T-helper 17 cell (primary cell): Measurements from ENCODE around the gene SYT7. TPM values are rescaled to one million over a fixed set of nuclear protein-coding genes. Genes with fewer than 3 reads are reported as not detected.
"Not testable (repeated sequence)": the region's sequence is repeated elsewhere in the genome, so short reads cannot be mapped to it uniquely, and the experiment has no call there.

Experiments used
- ATAC-seq: fragments of 150-1000 bp; cut with Tn5 transposase; 2 replicates; pipeline ENCODE4 v1.10.0; 2021; ENCODE audit warnings: mild to moderate bottlenecking, moderate library complexity
- DNase-seq, 3 donors: peaks; one replicate each; pipeline versions ENCODE4 v3.0.0 to v3.0.0-alpha.2; 2020 to 2021
- H3K9me3 ChIP-seq: one replicate; pipeline ENCODE4 v1.7.0; 2013; ENCODE audit warnings: low read length, mild to moderate bottlenecking; ENCODE audit not compliant: control insufficient read depth, poor library complexity, severe bottlenecking
- H3K27ac Mint-ChIP-seq: one replicate; pipeline ENCODE4 v1.8.0; 2022; ENCODE audit warnings: mild to moderate bottlenecking, moderate library complexity, mixed read lengths
- H3K27me3 Mint-ChIP-seq: one replicate; pipeline ENCODE4 v1.8.0; 2022; ENCODE audit warnings: mixed read lengths
- H3K36me3 Mint-ChIP-seq: one replicate; pipeline ENCODE4 v1.8.0; 2022; ENCODE audit warnings: low read depth, mixed read lengths
- H3K4me1 Mint-ChIP-seq: one replicate; pipeline ENCODE4 v1.8.0; 2022; ENCODE audit warnings: mild to moderate bottlenecking, mixed read lengths
- H3K4me3 Mint-ChIP-seq: one replicate; pipeline ENCODE4 v1.8.0; 2022; ENCODE audit warnings: mild to moderate bottlenecking, moderate library complexity, mixed read lengths
- total RNA-seq, 4 donors: library from RNA in 2 of 4; stranded (reverse) in 2 of 4; gene quantifications; one replicate each; pipeline ENCODE4 v1.2.3 and lab custom pipeline; 2022 to 2026

SYT7 gene
- total RNA-seq, 2 donors from 2014 or later: not detected

DNA sequence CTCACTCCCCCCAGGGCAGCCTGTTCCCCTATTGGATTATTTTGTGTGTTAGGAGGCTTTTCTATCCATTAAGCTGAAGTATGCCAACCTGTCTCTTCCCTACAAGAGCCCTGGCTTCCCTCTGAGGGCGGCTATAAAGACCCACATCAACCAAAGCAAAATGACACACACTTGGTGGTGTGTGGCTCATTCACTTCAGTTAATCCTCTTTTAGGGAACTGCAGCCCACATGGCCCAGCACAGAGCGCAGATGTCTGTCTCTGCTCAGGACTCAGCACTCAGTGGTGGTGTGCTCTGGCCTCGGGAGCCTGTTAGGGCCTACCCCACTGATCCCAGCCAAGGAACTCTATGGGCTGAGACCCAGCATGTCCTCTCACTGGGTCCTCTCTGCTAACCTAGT is 104.5 kb downstream of the SYT7 start:
- Mint-ChIP-seq H3K36me3 (peaks cover 2% of the 10 kb centered on the region), H3K27me3 (peaks cover 18% of the 10 kb centered on the region), H3K27ac (no peak overlapping the region), H3K4me3 (no peak overlapping the region), H3K4me1 (peaks cover 8% of the 10 kb centered on the region)
- H3K9me3 ChIP-seq: no peaks in the 10 kb centered on the region
- DNase-seq: no peak
- no peak for ATAC-seq

DNA sequence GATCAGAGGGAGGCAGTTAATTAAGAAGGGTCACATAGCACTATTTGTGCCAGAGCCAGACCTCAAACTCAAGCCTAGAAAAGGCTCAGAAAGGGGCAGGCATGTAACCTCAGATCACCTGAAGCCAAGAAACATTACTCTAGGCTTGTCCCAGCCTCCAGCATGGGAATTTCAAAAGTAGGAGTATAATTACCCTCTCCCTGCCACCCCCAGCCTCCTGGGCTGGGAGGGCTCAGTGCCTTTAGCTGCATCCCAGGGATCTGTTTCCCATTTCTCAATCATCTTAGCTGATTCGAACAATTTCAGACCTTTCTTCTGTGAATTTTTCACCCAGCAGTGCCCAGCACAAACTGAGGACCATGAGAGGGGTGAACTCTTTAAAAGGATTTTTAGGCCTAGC is 105.4 kb downstream of the SYT7 start:
- Mint-ChIP-seq H3K4me1 (peaks cover 7% of the 10 kb centered on the region), H3K4me3 (no peak overlapping the region), H3K27me3 (peaks cover 8% of the 10 kb centered on the region), H3K36me3 (peaks cover 2% of the 10 kb centered on the region), H3K27ac (no peak overlapping the region)
- ATAC-seq: no peak
- DNase-seq: no peak
- H3K9me3 ChIP-seq: no peaks in the 10 kb centered on the region

- no peak for ATAC-seq
- Mint-ChIP-seq H3K4me1 (peaks cover 7% of the 10 kb centered on the region), H3K27ac (no peak overlapping the region), H3K27me3 (no peaks in the 10 kb centered on the region), H3K36me3 (peaks cover 2% of the 10 kb centered on the region), H3K4me3 (no peak overlapping the region)
- no peak for DNase-seq
- no peaks in the 10 kb centered on the region for H3K9me3 ChIP-seq
These were observed 106.7 kb downstream of the SYT7 start for GRCh38 chr11:61474013-61474643.

DNA sequence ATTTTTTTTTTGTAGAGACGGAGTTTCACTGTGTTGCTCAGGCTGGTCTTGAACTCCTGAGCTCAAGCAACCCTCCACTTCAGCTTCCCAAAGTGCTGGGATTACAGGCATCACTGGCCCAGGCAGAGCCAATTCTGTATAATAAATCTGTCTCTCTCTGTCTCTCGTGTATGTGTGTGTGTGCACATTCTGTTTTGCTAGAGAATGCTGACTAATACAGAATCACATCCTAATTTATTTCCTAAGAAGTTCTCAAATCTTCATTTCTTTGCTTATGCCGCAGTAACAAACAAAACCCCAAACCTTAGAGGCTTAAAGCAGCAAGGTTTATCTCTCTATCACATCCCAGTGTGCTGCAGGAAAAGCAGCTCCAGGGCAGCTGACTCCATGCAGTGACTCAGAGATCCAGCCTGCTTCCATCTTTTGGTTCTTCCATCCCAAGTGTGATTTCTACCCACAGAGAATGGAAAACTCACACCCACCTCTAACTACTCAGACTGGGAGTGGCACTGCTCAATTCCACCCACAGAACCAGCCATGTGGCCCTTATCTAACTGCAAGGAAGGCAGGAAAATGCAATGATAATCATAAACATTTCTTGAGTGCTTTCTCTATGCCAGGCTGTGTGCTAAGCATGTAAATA is 107.4 kb downstream of the SYT7 start:
- Mint-ChIP-seq H3K4me1 (peaks cover 7% of the 10 kb centered on the region), H3K36me3 (peaks cover 2% of the 10 kb centered on the region), H3K27ac (no peak overlapping the region), H3K4me3 (no peak overlapping the region), H3K27me3 (no peaks in the 10 kb centered on the region)
- no peaks in the 10 kb centered on the region for H3K9me3 ChIP-seq
- no peak for DNase-seq
- no peak for ATAC-seq

DNA sequence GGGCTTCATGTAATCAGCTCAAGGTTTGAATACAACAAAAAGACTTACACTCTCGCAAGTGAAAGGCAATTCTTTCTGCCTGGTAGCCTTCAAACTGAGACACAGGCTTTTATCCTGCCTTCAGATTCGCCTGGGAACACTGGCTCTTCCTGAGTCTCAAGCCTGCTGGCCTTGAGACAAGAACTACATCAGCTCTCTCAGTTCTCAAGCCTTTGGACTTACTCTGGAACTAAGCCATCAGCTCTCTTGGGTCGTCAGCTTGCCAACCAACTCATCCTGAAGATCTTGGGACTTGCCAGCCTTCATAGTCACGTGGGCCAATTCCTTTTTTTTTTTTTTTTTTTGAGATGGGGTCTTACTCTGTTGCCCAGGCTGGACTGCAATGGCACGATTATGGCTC is 108.0 kb downstream of the SYT7 start:
- H3K27ac Mint-ChIP-seq: no peak overlapping the region
- H3K4me3 Mint-ChIP-seq: no peak overlapping the region
- DNase-seq (no peak), ATAC-seq (no peak)
- H3K27me3 Mint-ChIP-seq: no peaks in the 10 kb centered on the region
- H3K9me3 ChIP-seq: no peaks in the 10 kb centered on the region
- H3K36me3 Mint-ChIP-seq: peaks cover 2% of the 10 kb centered on the region
- H3K4me1 Mint-ChIP-seq: peaks cover 4% of the 10 kb centered on the region

DNA sequence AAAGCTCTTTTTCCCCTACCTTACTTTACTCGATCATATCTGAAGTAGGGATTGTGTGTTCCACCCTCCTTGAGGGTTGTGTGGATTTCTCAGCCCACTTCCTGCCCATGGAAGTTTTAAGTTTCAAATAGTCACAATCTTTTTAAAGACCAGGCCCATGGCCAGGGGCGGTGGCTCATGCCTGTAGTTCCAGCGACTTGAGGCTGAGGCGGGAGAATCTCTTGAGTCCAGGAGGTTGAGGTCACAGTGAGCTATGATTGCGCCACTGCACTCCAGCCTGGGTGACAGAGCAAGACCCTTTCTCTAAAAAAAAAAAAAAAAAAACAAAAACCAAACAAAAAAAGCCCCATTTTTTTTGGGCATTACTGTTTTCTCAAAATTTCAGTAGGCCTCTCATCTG is 108.6 kb downstream of the SYT7 start:
- ATAC-seq: no peak
- no peak overlapping the region for H3K4me3 Mint-ChIP-seq

GRCh38 chr11:61468002-61468401 is 112.9 kb downstream of the SYT7 start:
- no peak for ATAC-seq
- DNase-seq: no peak
- H3K9me3 ChIP-seq: no peaks in the 10 kb centered on the region
- no peak overlapping the region for H3K4me3 Mint-ChIP-seq
- H3K4me1 Mint-ChIP-seq: peaks cover 2% of the 10 kb centered on the region
- no peaks in the 10 kb centered on the region for H3K36me3 Mint-ChIP-seq
- H3K27me3 Mint-ChIP-seq: no peaks in the 10 kb centered on the region
- H3K27ac Mint-ChIP-seq: no peak overlapping the region

More for the DNA sequence above, 108.6 kb downstream of the SYT7 start:
- H3K36me3 Mint-ChIP-seq: peaks cover 2% of the 10 kb centered on the region
- peaks cover 6% of the 10 kb centered on the region for H3K4me1 Mint-ChIP-seq
- H3K27ac Mint-ChIP-seq: no peak overlapping the region
- no peaks in the 10 kb centered on the region for H3K9me3 ChIP-seq
- DNase-seq: no peak
- H3K27me3 Mint-ChIP-seq: no peaks in the 10 kb centered on the region

GRCh38 chr11:61467602-61468001 is 113.3 kb downstream of the SYT7 start:
- ATAC-seq, H3K4me1 Mint-ChIP-seq, H3K9me3 ChIP-seq, H3K4me3 Mint-ChIP-seq, H3K36me3 Mint-ChIP-seq, H3K27me3 Mint-ChIP-seq, DNase-seq, H3K27ac Mint-ChIP-seq: not testable (repeated sequence)

Other genes with a start within 250 kb of the SYT7 start
- gene DDB1, start 248.0 kb downstream of the SYT7 start, total RNA-seq: 100 to 1,000 TPM; 147 to 184 TPM
- 10 to 100 TPM; 39.6 to 41.9 TPM for gene TKFC, start 247.8 kb downstream of the SYT7 start, total RNA-seq
- gene CYB561A3, start 219.2 kb downstream of the SYT7 start, total RNA-seq: 10 to 100 TPM; 32.4 to 35.6 TPM
- 10 to 100 TPM; 46.1 to 48.9 TPM for gene TMEM138, start 218.7 kb downstream of the SYT7 start, total RNA-seq
- 1 to 10 TPM; 5.1 to 5.9 TPM for gene TMEM216, start 188.5 kb downstream of the SYT7 start, total RNA-seq
- gene CPSF7, start 151.1 kb downstream of the SYT7 start, total RNA-seq: 100 to 1,000 TPM in 1 of 2 donors, 10 to 100 TPM in 1; 94.7 to 104 TPM
- 10 to 100 TPM; 31.1 to 32.7 TPM for gene SDHAF2, start 151.0 kb downstream of the SYT7 start, total RNA-seq
- not detected for gene LRRC10B, start 72.3 kb downstream of the SYT7 start, total RNA-seq
- gene DAGLA, start 99.3 kb upstream of the SYT7 start, total RNA-seq: 1 to 10 TPM; 1.3 to 2.1 TPM
- gene MYRF, start 171.6 kb upstream of the SYT7 start, total RNA-seq: 1 to 10 TPM in 1 of 2 donors, under 1 TPM in 1; 0.47 to 1.5 TPM
- 10 to 100 TPM; 68.4 to 77.6 TPM for gene TMEM258, start 211.5 kb upstream of the SYT7 start, total RNA-seq
- 10 to 100 TPM in 1 of 2 donors, 1 to 10 TPM in 1; 9.7 to 13.0 TPM for gene FEN1, start 211.8 kb upstream of the SYT7 start, total RNA-seq
- 1 to 10 TPM; 1.2 to 4.6 TPM for gene FADS1, start 235.9 kb upstream of the SYT7 start, total RNA-seq
- 10 to 100 TPM in 1 of 2 donors, 1 to 10 TPM in 1; 5.2 to 15.7 TPM for gene FADS2, start 247.2 kb upstream of the SYT7 start, total RNA-seq